Adrenal gland (tissue), 5 donors: ENCODE measurements around the gene DLL3.

Source experiments
- CTCF ChIP-seq, 6 experiments: fragments of 450-650 bp in 4 of 6; fragments of 200-600 bp in 2 of 6; sonication (generic) in 1 of 6; IDR thresholded peaks; 1 replicate in 5 of 6; 2 replicates in 1 of 6; pipeline versions ENCODE4 v1.5.1 to v1.8.0; 2016 to 2021; ENCODE audit warnings: antibody characterized with exemption in 6 of 6, mild to moderate bottlenecking in 2 of 6, moderate library complexity in 1 of 6
- POLR2A ChIP-seq, 2 donors: fragments of 450-650 bp; IDR thresholded peaks; one replicate each; pipeline ENCODE4 v1.6.1; 2017; ENCODE audit warnings: antibody characterized with exemption in 2 of 2, mild to moderate bottlenecking in 2 of 2, moderate library complexity in 1 of 2
- donor health status: DM: no; HTN: no; CAD: no.

- TF ChIP-seq CTCF (IDR thresholded peaks at IDR 0.05) = no peak
- peak in 1 of 2 donors; percentile 11 for TF ChIP-seq POLR2A (IDR thresholded peaks at IDR 0.05)
Measured at GRCh38 chr19:39539165-39539517, 40.4 kb downstream of the DLL3 start.
